ENCODE measurements around the gene SLC8A1. TPM values are rescaled to one million over a fixed set of nuclear protein-coding genes. Genes with fewer than 3 reads are reported as not detected.
A peak's percentile ranks its signal among the peaks of the same experiment; 100 is the strongest.

The SLC8A1 gene
- total and polyA plus RNA-seq, 2 experiments from 2014 or later = 103 to 682 TPM

GRCh38 chr2:40169430-40169829, 282.5 kb downstream of the SLC8A1 start:
- H3K9me3 ChIP-seq (ENCODE audit: low read depth) = no peaks in the 10 kb centered on the region
- no peaks in the 10 kb centered on the region for H3K4me1 ChIP-seq (ENCODE audit: low read depth)
- H3K4me3 ChIP-seq = no peak overlapping the region
- H3K36me3 ChIP-seq = peaks cover 67% of the 10 kb centered on the region
- H3K27ac ChIP-seq = peak overlapping the region; percentile 16
- TF ChIP-seq, protein P1, sequence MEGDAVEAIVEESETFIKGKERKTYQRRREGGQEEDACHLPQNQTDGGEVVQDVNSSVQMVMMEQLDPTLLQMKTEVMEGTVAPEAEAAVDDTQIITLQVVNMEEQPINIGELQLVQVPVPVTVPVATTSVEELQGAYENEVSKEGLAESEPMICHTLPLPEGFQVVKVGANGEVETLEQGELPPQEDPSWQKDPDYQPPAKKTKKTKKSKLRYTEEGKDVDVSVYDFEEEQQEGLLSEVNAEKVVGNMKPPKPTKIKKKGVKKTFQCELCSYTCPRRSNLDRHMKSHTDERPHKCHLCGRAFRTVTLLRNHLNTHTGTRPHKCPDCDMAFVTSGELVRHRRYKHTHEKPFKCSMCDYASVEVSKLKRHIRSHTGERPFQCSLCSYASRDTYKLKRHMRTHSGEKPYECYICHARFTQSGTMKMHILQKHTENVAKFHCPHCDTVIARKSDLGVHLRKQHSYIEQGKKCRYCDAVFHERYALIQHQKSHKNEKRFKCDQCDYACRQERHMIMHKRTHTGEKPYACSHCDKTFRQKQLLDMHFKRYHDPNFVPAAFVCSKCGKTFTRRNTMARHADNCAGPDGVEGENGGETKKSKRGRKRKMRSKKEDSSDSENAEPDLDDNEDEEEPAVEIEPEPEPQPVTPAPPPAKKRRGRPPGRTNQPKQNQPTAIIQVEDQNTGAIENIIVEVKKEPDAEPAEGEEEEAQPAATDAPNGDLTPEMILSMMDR (IDR thresholded peaks at IDR 0.05; ENCODE audit: low read depth, low read length) = no peak
- no peaks in the 10 kb centered on the region for H3K27me3 ChIP-seq
- DNase-seq (ENCODE audit: low read depth in 1 of 2, low spot score in 1 of 2) = no peak

- Histone ChIP-seq H3K4me3 (no peak overlapping the region), H3K27me3 (no peaks in the 10 kb centered on the region), H3K9me3 (ENCODE audit: low read depth) (no peaks in the 10 kb centered on the region), H3K36me3 (peaks cover 67% of the 10 kb centered on the region), H3K27ac (peak overlapping the region; percentile 16), H3K4me1 (ENCODE audit: low read depth) (no peaks in the 10 kb centered on the region)
- TF ChIP-seq, protein P1 (IDR thresholded peaks at IDR 0.05; ENCODE audit: low read depth, low read length) = no peak
- no peak for DNase-seq (ENCODE audit: low read depth in 1 of 2, low spot score in 1 of 2)
These were observed 283.3 kb downstream of the SLC8A1 start for GRCh38 chr2:40168546-40168945.

- TF ChIP-seq, protein P1 (IDR thresholded peaks at IDR 0.05; ENCODE audit: low read depth, low read length) = no peak
- Histone ChIP-seq H3K36me3 (peaks cover 67% of the 10 kb centered on the region), H3K27ac (no peak overlapping the region), H3K4me1 (ENCODE audit: low read depth) (no peaks in the 10 kb centered on the region), H3K27me3 (no peaks in the 10 kb centered on the region), H3K4me3 (no peak overlapping the region), H3K9me3 (ENCODE audit: low read depth) (no peaks in the 10 kb centered on the region)
- DNase-seq (ENCODE audit: low read depth in 1 of 2, low spot score in 1 of 2) = peak in 1 of 2 donors; percentile 13
These were observed 283.9 kb downstream of the SLC8A1 start for GRCh38 chr2:40168032-40168431.

- H3K27me3 ChIP-seq = no peaks in the 10 kb centered on the region
- no peak overlapping the region for H3K4me3 ChIP-seq
- TF ChIP-seq, protein P1 (IDR thresholded peaks at IDR 0.05; ENCODE audit: low read depth, low read length) = no peak
- no peaks in the 10 kb centered on the region for H3K4me1 ChIP-seq (ENCODE audit: low read depth)
- no peak for DNase-seq (ENCODE audit: low read depth in 1 of 2, low spot score in 1 of 2)
- H3K36me3 ChIP-seq = peaks cover 73% of the 10 kb centered on the region
- H3K27ac ChIP-seq = peak overlapping the region; percentile 58
- no peaks in the 10 kb centered on the region for H3K9me3 ChIP-seq (ENCODE audit: low read depth)
These were observed 285.9 kb downstream of the SLC8A1 start for GRCh38 chr2:40166006-40166405.

DNA sequence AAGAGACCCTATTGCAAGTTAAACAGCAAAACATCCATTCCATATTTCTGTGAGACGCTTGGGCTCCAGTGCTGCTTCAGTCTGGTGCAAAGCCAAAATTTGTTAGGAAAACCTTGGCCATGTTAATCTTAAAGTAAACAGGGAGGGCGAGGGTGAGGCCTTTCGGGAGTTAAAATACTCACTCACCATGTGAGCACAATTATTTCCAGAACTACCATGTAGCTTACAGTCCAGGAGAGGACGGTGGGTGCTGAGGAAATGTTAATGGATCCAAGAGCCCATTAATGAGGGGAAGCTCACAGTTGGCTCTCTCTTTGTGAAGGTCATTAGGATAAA, 286.4 kb downstream of the SLC8A1 start:
- peak in 1 of 2 donors; percentile 41 for DNase-seq (ENCODE audit: low read depth in 1 of 2, low spot score in 1 of 2)
- Histone ChIP-seq H3K27me3 (no peaks in the 10 kb centered on the region), H3K27ac (peak overlapping the region; percentile 58), H3K4me3 (no peak overlapping the region), H3K36me3 (peaks cover 74% of the 10 kb centered on the region), H3K9me3 (ENCODE audit: low read depth) (no peaks in the 10 kb centered on the region), H3K4me1 (ENCODE audit: low read depth) (no peaks in the 10 kb centered on the region)
- TF ChIP-seq, protein P1 (IDR thresholded peaks at IDR 0.05; ENCODE audit: low read depth, low read length) = no peak
